SH-SY5Y (cell line): ENCODE results near the gene FRY.

ENCODE experiments used
- GATA2 ChIP-seq: IDR thresholded peaks from 2 replicates; pipeline ENCODE4 v1.6.1; 2011; ENCODE audit warnings: mild to moderate bottlenecking, low read depth, low read length
- GATA3 ChIP-seq: IDR thresholded peaks from 2 replicates; pipeline ENCODE4 v1.6.1; 2011; ENCODE audit warnings: low read depth, mild to moderate bottlenecking, low read length, moderate library complexity

DNA sequence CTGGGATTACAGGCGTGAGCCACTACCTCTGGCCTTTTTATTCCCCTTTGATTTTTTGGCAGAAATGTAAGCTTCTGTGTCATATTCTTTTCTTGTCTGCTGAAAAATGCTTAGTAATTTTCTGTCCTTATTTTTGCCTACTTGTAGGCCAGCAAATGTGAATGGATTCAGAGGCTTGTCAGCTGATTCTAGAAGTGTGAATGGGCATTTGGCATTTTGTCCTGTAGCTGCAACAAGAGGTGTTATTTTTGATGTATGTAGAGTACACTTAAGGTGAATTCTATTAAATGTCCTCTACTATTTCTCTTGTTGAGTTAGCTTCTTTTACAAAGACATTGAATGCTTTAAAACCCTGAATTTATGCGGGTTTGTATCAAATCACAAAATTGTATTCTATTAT, 50.0 kb downstream of the FRY start:
- no peak for TF ChIP-seq GATA2
- no peak for TF ChIP-seq GATA3
